Tibial nerve (tissue), 4 donors: ENCODE results near the gene BIRC3. TPM values are rescaled to one million over a fixed set of nuclear protein-coding genes. Genes with fewer than 3 reads are reported as not detected.

Experiments used
- DNase-seq, 2 donors: peaks; one replicate each; pipeline ENCODE4 v3.0.0-alpha.2; 2019; ENCODE audit warnings: low spot score in 2 of 2
- H3K27ac ChIP-seq, 4 donors: fragments of 200-600 bp; sonication (generic) in 3 of 4; one replicate each; pipeline ENCODE4 v1.5.1; 2017 to 2019; ENCODE audit warnings: mild to moderate bottlenecking in 1 of 4
- H3K27me3 ChIP-seq, 2 donors: fragments of 200-600 bp; sonication (generic) in 1 of 2; one replicate each; pipeline versions ENCODE4 v1.5.1 to v1.6.0; 2017 to 2019
- H3K36me3 ChIP-seq, 3 donors: fragments of 200-600 bp; sonication (generic); one replicate each; pipeline ENCODE4 v1.5.1; 2018 to 2019
- H3K4me1 ChIP-seq, 4 donors: fragments of 200-600 bp; sonication (generic) in 3 of 4; one replicate each; pipeline ENCODE4 v1.5.1; 2017 to 2019
- H3K4me3 ChIP-seq, 4 donors: fragments of 200-600 bp; sonication (generic) in 3 of 4; one replicate each; pipeline ENCODE4 v1.5.1; 2017 to 2019; ENCODE audit warnings: mild to moderate bottlenecking in 1 of 4, moderate library complexity in 1 of 4
- H3K9me3 ChIP-seq, 4 donors: fragments of 200-600 bp; sonication (generic) in 3 of 4; one replicate each; pipeline ENCODE4 v1.5.1; 2017 to 2019
- CTCF ChIP-seq, 5 experiments: fragments of 200-600 bp in 3 of 5; fragments of 450-650 bp in 2 of 5; sonication (generic) in 3 of 5; IDR thresholded peaks; one replicate each; pipeline ENCODE4 v1.5.1; 2016 to 2019; ENCODE audit warnings: antibody characterized with exemption in 5 of 5, mild to moderate bottlenecking in 3 of 5, moderate library complexity in 2 of 5
- EP300 ChIP-seq, 2 donors: sonication (generic); formaldehyde crosslinking; IDR thresholded peaks; one replicate each; pipeline ENCODE4 v1.6.1; 2017; ENCODE audit warnings: antibody characterized with exemption in 2 of 2, mild to moderate bottlenecking in 1 of 2
- POLR2A ChIP-seq, 2 donors: fragments of 450-650 bp; IDR thresholded peaks; one replicate each; pipeline ENCODE4 v1.6.1; 2017; ENCODE audit warnings: antibody characterized with exemption in 2 of 2, mild to moderate bottlenecking in 2 of 2, moderate library complexity in 2 of 2
- WGBS, 2 donors: methylation state at CpG; one replicate each; pipeline ENCODE4 v1.1.5; 2018; 5-methylcytosine and 5-hydroxymethylcytosine counted together
- total RNA-seq, 4 donors: library from RNA; depleted of rRNA; stranded (reverse); fragments of >200 nt; gene quantifications; one replicate each; pipeline ENCODE4 v1.1.0, GENCODE V29; 2016

The BIRC3 gene
- total RNA-seq, 4 donors from 2014 or later, result 12.9 to 28.2 (median 20.3) TPM

DNA sequence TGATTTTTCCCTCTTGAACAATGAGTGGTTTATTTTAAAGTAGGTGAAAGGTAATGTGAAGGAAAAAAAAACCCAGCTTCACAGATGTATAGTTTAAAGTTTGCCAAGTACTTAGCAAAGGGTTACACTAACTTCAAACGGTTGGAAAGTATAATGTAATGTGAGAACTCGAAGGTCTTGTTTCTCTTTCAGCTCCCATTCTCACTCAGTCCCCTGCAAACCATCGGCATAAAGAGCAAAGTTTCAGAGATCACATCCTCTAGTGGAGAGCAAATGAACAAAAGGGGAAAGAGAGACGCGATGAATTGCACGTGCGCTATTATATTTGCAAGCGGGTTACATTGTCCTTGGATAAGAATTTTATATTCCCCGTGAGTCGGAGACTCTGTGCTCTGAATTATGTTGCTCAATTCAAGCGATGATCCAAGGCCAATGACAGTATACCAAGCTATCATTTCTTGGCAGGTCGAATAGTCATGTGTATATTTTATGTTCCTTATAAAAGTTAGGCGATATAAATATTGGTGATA is 37.6 kb upstream of the BIRC3 start:
- TF ChIP-seq EP300 (IDR thresholded peaks at IDR 0.05) (peak in 1 of 2 donors; percentile 56), CTCF (IDR thresholded peaks at IDR 0.05) (peak in 4 of 5 experiments; percentile 10 to 25 (median 18)), POLR2A (IDR thresholded peaks at IDR 0.05) (no peak)
- Histone ChIP-seq H3K4me3 (no peak overlapping the region), H3K27ac (peak overlapping the region in 1 of 4 donors; percentile 11)

DNA sequence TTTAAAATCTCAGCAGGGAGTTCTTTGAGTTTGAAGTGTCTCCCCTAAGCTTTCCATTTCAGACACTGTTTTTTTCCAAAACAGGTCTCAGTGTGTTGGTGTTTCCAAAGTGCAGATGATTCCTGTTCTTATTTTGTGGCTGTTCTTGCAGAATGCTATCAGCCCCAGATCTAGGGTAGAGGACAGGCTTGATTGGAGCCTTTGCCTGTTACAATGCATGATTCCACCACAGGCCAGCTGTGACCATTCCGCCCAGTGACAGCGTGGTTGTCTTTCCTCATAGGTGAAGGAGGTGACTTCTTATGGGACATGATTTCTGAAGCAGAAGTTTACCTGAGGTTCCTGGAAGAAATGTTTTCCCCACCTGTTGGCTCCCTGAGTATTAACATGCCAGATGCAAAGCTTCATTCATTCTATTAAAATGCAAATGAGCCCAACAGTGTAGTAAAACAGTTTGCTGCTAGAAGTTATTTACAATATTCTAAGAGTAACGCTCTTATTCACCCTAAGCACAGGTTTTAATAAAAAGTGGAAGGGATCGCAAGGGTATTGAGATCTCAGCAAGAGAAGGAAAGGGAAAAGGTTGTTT is 36.9 kb upstream of the BIRC3 start:
- no peak overlapping the region for H3K4me3 ChIP-seq
- TF ChIP-seq EP300 (IDR thresholded peaks at IDR 0.05), result no peak
- TF ChIP-seq CTCF (IDR thresholded peaks at IDR 0.05), result no peak
- TF ChIP-seq POLR2A (IDR thresholded peaks at IDR 0.05), result no peak
- no peaks in the 10 kb centered on the region for H3K27me3 ChIP-seq
- DNase-seq, result no peak
- H3K9me3 ChIP-seq, result no peaks in the 10 kb centered on the region
- peak overlapping the region in 1 of 4 donors; percentile 11 for H3K27ac ChIP-seq
- H3K36me3 ChIP-seq, result no peaks in the 10 kb centered on the region
- WGBS, 2 donors, result 84 to 88% methylated on average over 4 of the region's 4 CpGs
- H3K4me1 ChIP-seq, result peaks cover 0 to 25% (median 2%) of the 10 kb centered on the region in 4 donors

More for the DNA sequence above, 37.6 kb upstream of the BIRC3 start:
- no peaks in the 10 kb centered on the region for H3K27me3 ChIP-seq
- H3K9me3 ChIP-seq, result no peaks in the 10 kb centered on the region
- WGBS, 2 donors, result 10 to 11% methylated on average over 13 of the region's 13 CpGs
- peaks cover 0 to 25% (median 2%) of the 10 kb centered on the region in 4 donors for H3K4me1 ChIP-seq
- H3K36me3 ChIP-seq, result no peaks in the 10 kb centered on the region
- DNase-seq, result peak in 1 of 2 donors; percentile 20

DNA sequence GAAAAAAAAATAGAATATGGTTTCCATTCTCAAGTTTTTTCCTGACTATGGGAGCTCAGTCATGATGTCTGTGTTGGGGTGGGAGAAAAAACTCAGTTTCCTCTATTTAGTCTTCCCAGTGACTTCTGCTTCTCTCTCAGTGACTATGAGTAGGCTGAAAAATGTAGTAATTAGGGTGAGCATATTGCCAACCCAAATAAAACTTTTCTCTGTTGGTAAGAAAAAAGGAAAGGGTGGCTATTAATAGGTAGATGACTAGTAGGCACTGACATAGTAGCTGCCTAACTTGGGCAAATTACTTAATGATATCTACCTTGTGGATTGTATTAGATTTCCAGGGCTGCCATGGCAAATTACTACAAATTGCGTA is 34.2 kb upstream of the BIRC3 start:
- no peak for DNase-seq
- no peak for TF ChIP-seq EP300 (IDR thresholded peaks at IDR 0.05)
- TF ChIP-seq CTCF (IDR thresholded peaks at IDR 0.05), result no peak
- no peak for TF ChIP-seq POLR2A (IDR thresholded peaks at IDR 0.05)
- H3K4me1 ChIP-seq, result peaks cover 0 to 17% (median 2%) of the 10 kb centered on the region in 4 donors
- H3K36me3 ChIP-seq, result no peaks in the 10 kb centered on the region
- H3K27me3 ChIP-seq, result no peaks in the 10 kb centered on the region
- peak overlapping the region in 2 of 4 donors; percentile 14 to 36 for H3K27ac ChIP-seq
- WGBS, 2 donors, result 77 to 87% methylated on average over 1 of the region's 1 CpG
- no peaks in the 10 kb centered on the region for H3K9me3 ChIP-seq
- H3K4me3 ChIP-seq, result no peak overlapping the region

GRCh38 chr11:102284008-102284407 is 33.3 kb upstream of the BIRC3 start:
- Histone ChIP-seq H3K9me3 (no peaks in the 10 kb centered on the region), H3K36me3 (no peaks in the 10 kb centered on the region), H3K4me3 (no peak overlapping the region), H3K27me3 (no peaks in the 10 kb centered on the region), H3K4me1 (peaks cover 0 to 25% (median 2%) of the 10 kb centered on the region in 4 donors), H3K27ac (no peak overlapping the region)
- WGBS, 2 donors, result 94 to 100% methylated on average over 3 of the region's 3 CpGs
- no peak for DNase-seq
- TF ChIP-seq POLR2A (IDR thresholded peaks at IDR 0.05) (no peak), CTCF (IDR thresholded peaks at IDR 0.05) (no peak), EP300 (IDR thresholded peaks at IDR 0.05) (no peak)

- Histone ChIP-seq H3K9me3 (no peaks in the 10 kb centered on the region), H3K27me3 (no peaks in the 10 kb centered on the region), H3K36me3 (no peaks in the 10 kb centered on the region), H3K4me3 (no peak overlapping the region), H3K4me1 (peaks cover 0 to 22% (median 3%) of the 10 kb centered on the region in 4 donors), H3K27ac (no peak overlapping the region)
- no peak for DNase-seq
- whole genome bisulfite sequencing, 2 donors, result 91 to 98% methylated on average over 3 of the region's 3 CpGs
- TF ChIP-seq EP300 (IDR thresholded peaks at IDR 0.05) (no peak), POLR2A (IDR thresholded peaks at IDR 0.05) (no peak), CTCF (IDR thresholded peaks at IDR 0.05) (no peak)
Measured at GRCh38 chr11:102286292-102286691, 31.0 kb upstream of the BIRC3 start.
